IMR-90 (cell line): Measurements from ENCODE around the gene HAND2. TPM values are rescaled to one million over a fixed set of nuclear protein-coding genes. Genes with fewer than 3 reads are reported as not detected.

Source experiments
- ATAC-seq: fragments of 200-7000 bp; cut with Tn5 transposase; 2 replicates; pipeline ENCODE4 v1.9.1; 2020; ENCODE audit warnings: low read depth, mild to moderate bottlenecking, moderate library complexity
- BruUV-seq: library from RNA; stranded (reverse); fragments of 400-500 nt; replicated peaks from 2 replicates; lab custom pipeline; 2021; lab: Mats Ljungman, UMichigan
- CTCF ChIA-PET: fragments of 300-600 bp; formaldehyde crosslinking; extraction: SDS; loops from one replicate; lab custom pipeline; 2021; ENCODE audit warnings: antibody characterized with exemption; lab: Yijun Ruan, JAX
- POLR2A ChIA-PET: fragments of 300-600 bp; sonication (Branson Sonifier 250); formaldehyde crosslinking; loops from one replicate; lab custom pipeline; 2022; ENCODE audit warnings: antibody characterized with exemption; ENCODE audit not compliant: unreplicated experiment; lab: Charles Lee
- DNase-seq: peaks from one replicate; pipeline ENCODE4 v3.0.0; 2013
- H2AFZ ChIP-seq: replicated peaks from 2 replicates; pipeline ENCODE3; 2013; ENCODE audit warnings: low read length, mild to moderate bottlenecking; ENCODE audit not compliant: poor library complexity
- H2AK5ac ChIP-seq: 2 replicates; pipeline ENCODE4 v1.6.1; 2013; ENCODE audit warnings: low read depth, low read length, inconsistent platforms
- H2AK9ac ChIP-seq: replicated peaks from 2 replicates; pipeline ENCODE3; 2013; ENCODE audit warnings: mild to moderate bottlenecking, low read depth, low read length, moderate library complexity; ENCODE audit not compliant: poor library complexity
- H2BK120ac ChIP-seq: 2 replicates; pipeline ENCODE4 v1.6.1; 2013; ENCODE audit warnings: low read depth, low read length, inconsistent platforms
- H2BK15ac ChIP-seq: 3 replicates; pipeline ENCODE4 v1.6.1; 2013; ENCODE audit warnings: low read depth, low read length, inconsistent platforms
- H2BK20ac ChIP-seq: 2 replicates; pipeline ENCODE4 v1.6.1; 2013; ENCODE audit warnings: low read depth, mild to moderate bottlenecking, inconsistent platforms, low read length, moderate library complexity
- H2BK5ac ChIP-seq: 2 replicates; pipeline ENCODE4 v1.6.1; 2013; ENCODE audit warnings: mild to moderate bottlenecking, low read depth, low read length, inconsistent platforms; ENCODE audit not compliant: poor library complexity, severe bottlenecking
- H3K14ac ChIP-seq: replicated peaks from 2 replicates; pipeline ENCODE4 v1.6.1; 2013; ENCODE audit warnings: low read depth, low read length, inconsistent platforms
- H3K18ac ChIP-seq: 2 replicates; pipeline ENCODE4 v1.6.1; 2013; ENCODE audit warnings: low read depth, low read length, control low read depth
- H3K23ac ChIP-seq: 2 replicates; pipeline ENCODE4 v1.6.1; 2013; ENCODE audit warnings: low read depth, low read length, inconsistent platforms
- H3K27ac ChIP-seq: 2 replicates; pipeline ENCODE4 v1.5.1; 2013; ENCODE audit warnings: mild to moderate bottlenecking, control low read depth, low read length; ENCODE audit not compliant: insufficient read depth
- H3K27me3 ChIP-seq: 2 replicates; pipeline ENCODE4 v1.6.1; 2013; ENCODE audit warnings: low read length; ENCODE audit not compliant: control insufficient read depth, insufficient read depth
- H3K36me3 ChIP-seq: 2 replicates; pipeline ENCODE4 v1.6.1; 2013; ENCODE audit warnings: low read length, mixed read lengths; ENCODE audit not compliant: control insufficient read depth, insufficient read depth
- H3K4ac ChIP-seq: 2 replicates; pipeline ENCODE4 v1.6.1; 2013; ENCODE audit warnings: low read depth, low read length, inconsistent platforms
- H3K4me1 ChIP-seq: 2 replicates; pipeline ENCODE4 v1.6.1; 2013; ENCODE audit warnings: low read length, mixed read lengths; ENCODE audit not compliant: control insufficient read depth, insufficient read depth
- H3K4me2 ChIP-seq: 2 replicates; pipeline ENCODE4 v1.6.1; 2013; ENCODE audit warnings: low read depth, mild to moderate bottlenecking, control low read depth, low read length, moderate library complexity
- H3K4me3 ChIP-seq: 2 replicates; pipeline ENCODE4 v1.5.1; 2013; ENCODE audit warnings: low read depth, mild to moderate bottlenecking, control low read depth, low read length, moderate library complexity; ENCODE audit not compliant: insufficient read depth
- H3K56ac ChIP-seq: 2 replicates; pipeline ENCODE4 v1.6.1; 2013; ENCODE audit warnings: low read length, inconsistent platforms; ENCODE audit not compliant: insufficient read depth; ENCODE audit errors: extremely low read depth
- H3K79me1 ChIP-seq, 2 experiments: 2 replicates each; pipeline ENCODE4 v1.6.1; 2013; ENCODE audit warnings: low read length in 2 of 2, inconsistent platforms in 1 of 2, low read depth in 1 of 2
- H3K9ac ChIP-seq: 2 replicates; pipeline ENCODE4 v1.6.1; 2013; ENCODE audit warnings: low read depth, low read length, control low read depth
- H3K9me1 ChIP-seq: 2 replicates; pipeline ENCODE4 v1.6.1; 2013; ENCODE audit warnings: low read length, inconsistent platforms; ENCODE audit not compliant: insufficient read depth
- H3K9me3 ChIP-seq: 2 replicates; pipeline ENCODE4 v1.6.1; 2013; ENCODE audit warnings: low read length; ENCODE audit not compliant: control insufficient read depth, insufficient read depth
- H4K20me1 ChIP-seq: 2 replicates; pipeline ENCODE4 v1.6.1; 2013; ENCODE audit warnings: low read length, inconsistent platforms; ENCODE audit not compliant: insufficient read depth
- H4K5ac ChIP-seq: 2 replicates; pipeline ENCODE4 v1.6.1; 2013; ENCODE audit warnings: mild to moderate bottlenecking, low read depth, low read length, control low read depth
- H4K8ac ChIP-seq, 2 experiments: 2 replicates each; pipeline ENCODE4 v1.6.1; 2013; ENCODE audit warnings: low read depth in 2 of 2, low read length in 2 of 2, control low read depth in 1 of 2, inconsistent platforms in 1 of 2
- H4K91ac ChIP-seq: 2 replicates; pipeline ENCODE4 v1.6.1; 2013; ENCODE audit warnings: low read depth, low read length, inconsistent platforms; ENCODE audit not compliant: insufficient read depth
- BHLHE40 ChIP-seq: fragments of 150-350 bp; IDR thresholded peaks from 2 replicates; pipeline ENCODE4 v1.6.1; 2016; ENCODE audit warnings: mild to moderate bottlenecking, low read depth, low read length
- CEBPB ChIP-seq: IDR thresholded peaks from 2 replicates; pipeline ENCODE4 v1.6.1; 2012; ENCODE audit warnings: low read depth, low read length, improper control_type of control experiment
- CHD1 ChIP-seq: IDR thresholded peaks from 2 replicates; pipeline ENCODE4 v1.6.1; 2012; ENCODE audit warnings: low read depth, low read length, improper control_type of control experiment
- CTCF ChIP-seq: conservative IDR thresholded peaks from 2 replicates; pipeline ENCODE4 v1.5.1; 2012; ENCODE audit warnings: mild to moderate bottlenecking, low read depth, low read length, improper control_type of control experiment
- ELK1 ChIP-seq: fragments of 150-350 bp; IDR thresholded peaks from 2 replicates; pipeline ENCODE4 v1.6.1; 2016; ENCODE audit warnings: low read depth, mild to moderate bottlenecking, low read length, moderate library complexity, borderline replicate concordance
- FOS ChIP-seq: fragments of 150-350 bp; IDR thresholded peaks from 2 replicates; pipeline ENCODE4 v1.6.1; 2016; ENCODE audit warnings: low read depth, low read length
- MAFK ChIP-seq: IDR thresholded peaks from 2 replicates; pipeline ENCODE4 v1.6.1; 2012; ENCODE audit warnings: low read depth, low read length, improper control_type of control experiment
- MAZ ChIP-seq: IDR thresholded peaks from 2 replicates; pipeline ENCODE4 v1.6.1; 2012; ENCODE audit warnings: low read depth, mild to moderate bottlenecking, low read length, improper control_type of control experiment, moderate library complexity, borderline replicate concordance
- NFE2L2 ChIP-seq: fragments of 150-350 bp; IDR thresholded peaks from 2 replicates; pipeline ENCODE4 v1.6.1; 2016; ENCODE audit warnings: low read depth, mild to moderate bottlenecking, low read length
- POLR2A ChIP-seq: IDR thresholded peaks from 2 replicates; pipeline ENCODE4 v1.6.1; 2012; ENCODE audit warnings: mild to moderate bottlenecking, low read depth, low read length
- RCOR1 ChIP-seq: IDR thresholded peaks from 2 replicates; pipeline ENCODE4 v1.6.1; 2012; ENCODE audit warnings: mild to moderate bottlenecking, low read length, improper control_type of control experiment; ENCODE audit not compliant: insufficient replicate concordance
- RFX5 ChIP-seq: IDR thresholded peaks from 2 replicates; pipeline ENCODE4 v1.8.0; 2012; ENCODE audit warnings: low read depth, mild to moderate bottlenecking, low read length, moderate library complexity
- WGBS, 2 experiments: methylation state at CpG; one replicate each; pipeline versions ENCODE4 v1.1.5 to v1.1.7; 2013; ENCODE audit warnings: missing lambda C conversion rate in 2 of 2; ENCODE audit not compliant: insufficient read length in 1 of 2; ENCODE audit errors: extremely low coverage in 2 of 2; 5-methylcytosine and 5-hydroxymethylcytosine counted together
- dilution Hi-C: fragments of 300-500 bp; cut with HindIII; formaldehyde crosslinking; loops from one replicate; pipeline ENCODE4 v1.14.3; 2018; ENCODE audit warnings: low sequenced_read_pairs; ENCODE audit not compliant: unreplicated experiment
- in situ Hi-C: fragments of 300-500 bp; cut with MboI; formaldehyde crosslinking; loops from 3 replicates; pipeline ENCODE4 v1.14.3; 2019; ENCODE audit warnings: low sequenced_read_pairs, inconsistent platforms, mixed read lengths
- intact Hi-C: fragments of 100-400 bp; cut with micrococcal nuclease; formaldehyde crosslinking; loops from 2 replicates; pipeline ENCODE4 v1.10.0; 2022
- polyA plus RNA-seq, 3 experiments: library from polyadenylated mRNA; depleted of rRNA; stranded (reverse); fragments of >200 nt; gene quantifications; 2 replicates each; pipeline ENCODE4 v1.2.3, GENCODE V29; 2012; ENCODE audit warnings: low replicate concordance in 1 of 3
- total RNA-seq: library from RNA; depleted of rRNA; stranded (reverse); fragments of >200 nt; gene quantifications from 2 replicates; pipeline ENCODE4 v1.2.3, GENCODE V29; 2012

HAND2 gene
- total and polyA plus RNA-seq, 2 of the 4 experiments (the other 2 are of a cell fraction): 0.36 to 0.97 TPM

DNA sequence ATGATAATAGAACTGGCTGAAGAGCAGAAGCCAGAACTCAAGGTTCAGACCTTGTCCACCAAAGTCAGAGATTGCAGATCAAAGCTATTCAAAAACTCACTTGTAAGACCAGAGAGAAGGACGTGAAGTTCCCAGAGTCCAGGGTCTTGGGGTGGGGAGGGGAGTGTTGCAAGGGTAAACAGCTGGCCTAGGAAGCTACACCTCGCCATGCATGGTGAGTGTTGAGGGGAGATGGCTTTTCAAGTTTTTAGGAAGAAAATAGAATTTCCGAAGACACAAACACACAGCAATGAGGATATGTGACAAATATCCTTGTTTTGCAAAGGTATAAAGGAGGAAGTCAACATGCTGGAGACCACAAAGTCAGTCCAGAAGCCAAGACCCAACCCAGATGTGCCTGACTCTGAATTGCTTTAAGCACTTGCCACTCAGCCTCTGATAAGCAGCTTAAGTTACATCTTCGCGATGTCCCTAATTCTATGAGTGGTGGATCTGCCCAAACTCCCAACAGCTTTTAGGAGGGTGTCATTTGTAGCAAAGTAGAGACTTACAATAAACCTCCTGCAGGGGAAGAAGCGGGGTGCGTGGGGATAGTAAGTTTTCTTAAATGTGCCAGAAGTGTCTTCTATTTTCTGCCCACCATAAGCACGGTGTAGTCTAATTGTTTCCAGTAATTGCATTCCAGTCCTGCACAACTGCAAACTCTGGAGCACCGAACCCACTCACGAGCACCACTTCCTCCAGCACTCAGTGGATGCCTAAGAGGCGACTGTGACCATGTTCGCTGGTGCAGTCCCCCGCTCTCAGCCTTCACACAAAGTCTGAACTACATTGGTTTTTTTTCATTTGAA, 26.5 kb downstream of the HAND2 start:
- no peaks in the 10 kb centered on the region for H3K36me3 ChIP-seq
- H3K27me3 ChIP-seq: peaks cover 78% of the 10 kb centered on the region
- no peak overlapping the region for H2AK9ac ChIP-seq
- no peaks in the 10 kb centered on the region for H3K9me1 ChIP-seq
- no peak overlapping the region for H4K8ac ChIP-seq
- dilution Hi-C loops: no loop called here
- peaks cover 17% of the 10 kb centered on the region for H3K9me3 ChIP-seq
- no peak overlapping the region for H3K14ac ChIP-seq
- no peak overlapping the region for H3K27ac ChIP-seq
- no peak overlapping the region for H3K56ac ChIP-seq
- no peak overlapping the region for H3K4ac ChIP-seq
- in situ Hi-C loops: loop anchor here (10.0 to 25.0 kb wide), 3 partner anchors 481 to 809 kb away; no protein-coding TSS in a partner anchor
- H4K5ac ChIP-seq: no peak overlapping the region
- H3K4me1 ChIP-seq: no peaks in the 10 kb centered on the region
- H3K4me3 ChIP-seq: no peak overlapping the region
- no TSS peak for BruUV-seq
- H3K9ac ChIP-seq: no peak overlapping the region
- no peaks in the 10 kb centered on the region for H4K20me1 ChIP-seq
- H3K4me2 ChIP-seq: no peak overlapping the region
- ATAC-seq: no peak
- ChIA-PET POLR2A (no interaction called here), CTCF (interaction anchor here (0.8 to 0.9 kb wide), 2 partner anchors 9 to 815 kb away, joined by 3 read pairs; no protein-coding TSS in a partner anchor)
- H3K18ac ChIP-seq: no peak overlapping the region
- intact Hi-C loops: no loop called here
- no peak overlapping the region for H4K91ac ChIP-seq
- H3K79me1 ChIP-seq: no peaks in the 10 kb centered on the region
- WGBS, 2 experiments: 32% methylated on average over 4 of the region's 13 CpGs; no CpG with 5 or more reads in 1 of the 2 experiments
- TF ChIP-seq MAFK (no peak), RFX5 (no peak), NFE2L2 (no peak), MAZ (no peak), CTCF (no peak), ELK1 (no peak), FOS (no peak), BHLHE40 (no peak), POLR2A (no peak), RCOR1 (no peak), CHD1 (no peak), CEBPB (no peak)
- H2AK5ac ChIP-seq: no peak overlapping the region
- H3K23ac ChIP-seq: no peak overlapping the region
- no peak for DNase-seq
- no peak overlapping the region for H2BK120ac ChIP-seq
- H2AFZ ChIP-seq: no peak overlapping the region
- H2BK20ac ChIP-seq: no peak overlapping the region
- no peak overlapping the region for H2BK5ac ChIP-seq
- H2BK15ac ChIP-seq: no peak overlapping the region
